Transverse colon (tissue), 4 donors: ENCODE results near the gene LDHB.

Source experiments
- POLR2A ChIP-seq: fragments of 450-650 bp; IDR thresholded peaks from one replicate; pipeline ENCODE4 v1.6.1; 2016; ENCODE audit warnings: antibody characterized with exemption, mild to moderate bottlenecking, moderate library complexity
- POLR2AphosphoS5 ChIP-seq, 3 donors: sonication (generic); formaldehyde crosslinking; IDR thresholded peaks; one replicate each; pipeline ENCODE4 v1.6.1; 2016; ENCODE audit warnings: antibody characterized with exemption in 3 of 3
- TF ChIP-seq, protein P1 (sequence below), 5 experiments: fragments of 200-600 bp in 3 of 5; fragments of 450-650 bp in 2 of 5; sonication (generic) in 3 of 5; IDR thresholded peaks; 1 replicate in 2 of 5; 2 replicates in 3 of 5; pipeline ENCODE4 v1.5.1; 2016 to 2017; ENCODE audit warnings: antibody characterized with exemption in 5 of 5, inconsistent platforms in 3 of 5, mild to moderate bottlenecking in 2 of 5, moderate library complexity in 1 of 5

DNA sequence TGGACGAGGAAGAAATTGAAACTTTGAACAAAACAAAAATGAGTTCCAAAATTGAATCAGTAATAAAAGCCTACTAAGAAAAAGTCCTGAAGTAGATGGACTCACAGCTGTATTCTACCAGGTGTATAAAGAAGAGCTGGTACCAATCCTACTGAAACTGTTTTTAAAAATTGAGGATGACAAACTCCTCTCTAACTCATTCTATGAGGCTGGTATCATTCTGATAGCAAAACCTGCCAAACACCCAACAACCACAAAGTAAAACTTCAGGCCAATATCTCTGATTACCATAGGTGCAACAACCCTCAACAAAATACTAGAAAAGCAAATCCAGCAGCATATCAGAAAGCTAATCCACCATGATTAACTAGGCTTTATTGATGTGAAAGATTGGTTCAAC lies 33.9 kb upstream of the LDHB start:
- no peak for TF ChIP-seq POLR2AphosphoS5 (IDR thresholded peaks at IDR 0.05)
- TF ChIP-seq, protein P1, sequence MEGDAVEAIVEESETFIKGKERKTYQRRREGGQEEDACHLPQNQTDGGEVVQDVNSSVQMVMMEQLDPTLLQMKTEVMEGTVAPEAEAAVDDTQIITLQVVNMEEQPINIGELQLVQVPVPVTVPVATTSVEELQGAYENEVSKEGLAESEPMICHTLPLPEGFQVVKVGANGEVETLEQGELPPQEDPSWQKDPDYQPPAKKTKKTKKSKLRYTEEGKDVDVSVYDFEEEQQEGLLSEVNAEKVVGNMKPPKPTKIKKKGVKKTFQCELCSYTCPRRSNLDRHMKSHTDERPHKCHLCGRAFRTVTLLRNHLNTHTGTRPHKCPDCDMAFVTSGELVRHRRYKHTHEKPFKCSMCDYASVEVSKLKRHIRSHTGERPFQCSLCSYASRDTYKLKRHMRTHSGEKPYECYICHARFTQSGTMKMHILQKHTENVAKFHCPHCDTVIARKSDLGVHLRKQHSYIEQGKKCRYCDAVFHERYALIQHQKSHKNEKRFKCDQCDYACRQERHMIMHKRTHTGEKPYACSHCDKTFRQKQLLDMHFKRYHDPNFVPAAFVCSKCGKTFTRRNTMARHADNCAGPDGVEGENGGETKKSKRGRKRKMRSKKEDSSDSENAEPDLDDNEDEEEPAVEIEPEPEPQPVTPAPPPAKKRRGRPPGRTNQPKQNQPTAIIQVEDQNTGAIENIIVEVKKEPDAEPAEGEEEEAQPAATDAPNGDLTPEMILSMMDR (IDR thresholded peaks at IDR 0.05), result no peak
- no peak for TF ChIP-seq POLR2A
